Measurements from ENCODE around the gene ANGPTL4.
"Not testable (repeated sequence)": the region's sequence is repeated elsewhere in the genome, so short reads cannot be mapped to it uniquely, and the experiment has no call there.

- not testable (repeated sequence) for TF ChIP-seq YY1 (IDR thresholded peaks at IDR 0.05; ENCODE audit: insufficient read depth, insufficient read length); ZNF274 (IDR thresholded peaks at IDR 0.05; ENCODE audit: low read depth, low read length)
These were observed 46.8 kb downstream of the ANGPTL4 start for GRCh38 chr19:8410718-8411117.
